Ishikawa (cell line): ENCODE results near the gene MRPL19.
A peak's percentile ranks its signal among the peaks of the same experiment; 100 is the strongest.

Experiments
- CEBPB ChIP-seq: IDR thresholded peaks from 2 replicates; pipeline ENCODE4 v1.6.1; 2012
- CREB1 ChIP-seq: IDR thresholded peaks from 2 replicates; pipeline ENCODE4 v1.6.1; 2012; ENCODE audit warnings: low read depth
- EGR1 ChIP-seq: IDR thresholded peaks from 2 replicates; pipeline ENCODE4 v1.6.1; 2012
- EP300 ChIP-seq: IDR thresholded peaks from 2 replicates; pipeline ENCODE4 v1.6.1; 2012; ENCODE audit warnings: borderline replicate concordance
- FOXM1 ChIP-seq: IDR thresholded peaks from 2 replicates; pipeline ENCODE4 v1.6.1; 2012; ENCODE audit warnings: low read depth, borderline replicate concordance
- MAX ChIP-seq: IDR thresholded peaks from 2 replicates; pipeline ENCODE4 v1.6.1; 2012
- NFIC ChIP-seq: IDR thresholded peaks from 2 replicates; pipeline ENCODE4 v1.6.1; 2012
- RAD21 ChIP-seq: IDR thresholded peaks from 2 replicates; pipeline ENCODE4 v1.6.1; 2012; ENCODE audit warnings: low read depth
- REST ChIP-seq: IDR thresholded peaks from 2 replicates; pipeline ENCODE4 v1.6.1; 2012; ENCODE audit warnings: low read depth, mild to moderate bottlenecking
- TAF1 ChIP-seq: IDR thresholded peaks from 2 replicates; pipeline ENCODE4 v1.6.1; 2012; ENCODE audit warnings: low read depth, mild to moderate bottlenecking
- TCF12 ChIP-seq: IDR thresholded peaks from 2 replicates; pipeline ENCODE4 v1.6.1; 2012; ENCODE audit warnings: low read depth
- TEAD4 ChIP-seq: IDR thresholded peaks from 2 replicates; pipeline ENCODE4 v1.6.1; 2012
- USF1 ChIP-seq: IDR thresholded peaks from 2 replicates; pipeline ENCODE4 v1.6.1; 2012
- YY1 ChIP-seq: IDR thresholded peaks from 2 replicates; pipeline ENCODE4 v1.6.1; 2012; ENCODE audit warnings: low read depth
- ZBTB7A ChIP-seq: IDR thresholded peaks from 2 replicates; pipeline ENCODE4 v1.6.1; 2012; ENCODE audit warnings: low read depth

The MRPL19 gene

GRCh38 chr2:75646583-75647425 lies at the start of gene MRPL19:
MRPL19 (plus strand) TSS chr2:75646783; CDS start chr2:75646808, 25 bp downstream.
- TF ChIP-seq EGR1 (0 out of 2 replicates have a peak, but pooled peaks have one; percentile 22), TCF12 (peak; percentile 36; the same call in 1 of the 2 replicates), NFIC (0 out of 2 replicates have a peak, but pooled peaks have one; percentile 19), ZBTB7A (no peak), REST (0 out of 2 replicates have a peak, but pooled peaks have one; percentile 24), YY1 (peak; percentile 98), MAX (peak; percentile 56), USF1 (no peak), CEBPB (no peak), FOXM1 (0 out of 2 replicates have a peak, but pooled peaks have one; percentile 20), EP300 (peak; percentile 25; the same call in 1 of the 2 replicates), CREB1 (peak; percentile 60), TEAD4 (peak; percentile 37), RAD21 (no peak), TAF1 (peak; percentile 95)

- TF ChIP-seq TAF1 = no peak
- TF ChIP-seq TCF12 = no peak
- no peak for TF ChIP-seq EP300
- no peak for TF ChIP-seq TEAD4
- no peak for TF ChIP-seq ZBTB7A
- no peak for TF ChIP-seq REST
- TF ChIP-seq NFIC = no peak
- no peak for TF ChIP-seq CREB1
- TF ChIP-seq RAD21 = no peak
- TF ChIP-seq MAX = no peak
- TF ChIP-seq CEBPB = no peak
- no peak for TF ChIP-seq FOXM1
- no peak for TF ChIP-seq EGR1
- TF ChIP-seq YY1 = no peak
- no peak for TF ChIP-seq USF1
Observed at GRCh38 chr2:75596784-75597183, 49.8 kb upstream of the MRPL19 start.

- no peak for TF ChIP-seq FOXM1
- no peak for TF ChIP-seq EP300
- TF ChIP-seq RAD21 = no peak
- TF ChIP-seq CREB1 = no peak
- no peak for TF ChIP-seq REST
- no peak for TF ChIP-seq CEBPB
- TF ChIP-seq TEAD4 = no peak
- TF ChIP-seq TAF1 = no peak
- TF ChIP-seq EGR1 = no peak
- no peak for TF ChIP-seq MAX
- TF ChIP-seq TCF12 = no peak
- TF ChIP-seq YY1 = no peak
- no peak for TF ChIP-seq USF1
- no peak for TF ChIP-seq NFIC
- no peak for TF ChIP-seq ZBTB7A
Observed at GRCh38 chr2:75597949-75598348, 48.6 kb upstream of the MRPL19 start.
